Activated naive CD4-positive, alpha-beta T cell treated with anti-CD3 and anti-CD28 coated beads for 36 hours (primary cell): ENCODE data around the gene OR8J1. TPM values are rescaled to one million over a fixed set of nuclear protein-coding genes. Genes with fewer than 3 reads are reported as not detected.
"Not testable (repeated sequence)": the region's sequence is repeated elsewhere in the genome, so short reads cannot be mapped to it uniquely, and the experiment has no call there.

ENCODE experiments used
- CTCF ChIA-PET: fragments of 350-600 bp; sonication (Branson Sonifier 250); formaldehyde crosslinking; loops from one replicate; lab custom pipeline; 2021; ENCODE audit warnings: antibody characterized with exemption; lab: Charles Lee
- DNase-seq: peaks from one replicate; pipeline ENCODE4 v3.0.0-alpha.2; 2020
- H3K27ac Mint-ChIP-seq: one replicate; pipeline ENCODE4 v1.8.0; 2021; ENCODE audit warnings: mild to moderate bottlenecking, mixed read lengths
- H3K27me3 Mint-ChIP-seq: one replicate; pipeline ENCODE4 v1.8.0; 2021; ENCODE audit warnings: low read depth, mixed read lengths
- H3K36me3 Mint-ChIP-seq: one replicate; pipeline ENCODE4 v1.8.0; 2021; ENCODE audit warnings: low read depth, mixed read lengths
- H3K4me1 Mint-ChIP-seq: one replicate; pipeline ENCODE4 v1.8.0; 2021; ENCODE audit warnings: low read depth, mixed read lengths
- H3K4me3 Mint-ChIP-seq: one replicate; pipeline ENCODE4 v1.8.0; 2021; ENCODE audit warnings: mild to moderate bottlenecking, moderate library complexity, mixed read lengths
- H3K9me3 Mint-ChIP-seq: one replicate; pipeline ENCODE4 v1.8.0; 2021; ENCODE audit warnings: mixed read lengths
- intact Hi-C: fragments of 100-400 bp; cut with micrococcal nuclease; formaldehyde crosslinking; loops from one replicate; pipeline ENCODE4 v1.15.1; 2023
- total RNA-seq, 2 experiments: library from RNA; stranded (reverse); gene quantifications; one replicate each; pipeline ENCODE4 v1.2.3, GENCODE V29; 2021

OR8J1 gene
- total RNA-seq = not detected

GRCh38 chr11:56353991-56354390, at the start of gene OR8J1:
OR8J1 (plus strand) TSS chr11:56354291; CDS start chr11:56360247, 5,956 bp downstream.
- H3K27ac Mint-ChIP-seq = no peak within 1 kb of the TSS
- no peaks in the 10 kb centered on the region for H3K4me1 Mint-ChIP-seq
- CTCF ChIA-PET = no interaction called here
- DNase-seq = no peak
- H3K27me3 Mint-ChIP-seq = no peaks in the 10 kb centered on the region
- intact Hi-C loops = no loop called here
- H3K9me3 Mint-ChIP-seq = peaks cover 2% of the 10 kb centered on the region
- H3K4me3 Mint-ChIP-seq = no peak within 1 kb of the TSS
- H3K36me3 Mint-ChIP-seq = no peaks in the 10 kb centered on the region

GRCh38 chr11:56307836-56308235, 46.3 kb upstream of the OR8J1 start:
- intact Hi-C loops = no loop called here

GRCh38 chr11:56314844-56315243, 39.2 kb upstream of the OR8J1 start, which contains the start of gene OR8K3:
OR8K3 (plus strand) TSS chr11:56315144; CDS start chr11:56318307, 3,163 bp downstream.
- no peak within 1 kb of the TSS for H3K4me3 Mint-ChIP-seq
- no peaks in the 10 kb centered on the region for H3K36me3 Mint-ChIP-seq
- H3K27ac Mint-ChIP-seq = no peak within 1 kb of the TSS
- no peaks in the 10 kb centered on the region for H3K27me3 Mint-ChIP-seq
- no peaks in the 10 kb centered on the region for H3K4me1 Mint-ChIP-seq
- intact Hi-C loops = no loop called here
- DNase-seq = no peak
- peaks cover 5% of the 10 kb centered on the region for H3K9me3 Mint-ChIP-seq
- CTCF ChIA-PET = no interaction called here

More at GRCh38 chr11:56307836-56308235, 46.3 kb upstream of the OR8J1 start:
- no peaks in the 10 kb centered on the region for H3K4me1 Mint-ChIP-seq
- no peaks in the 10 kb centered on the region for H3K27me3 Mint-ChIP-seq
- no peak overlapping the region for H3K27ac Mint-ChIP-seq
- H3K9me3 Mint-ChIP-seq = peaks cover 6% of the 10 kb centered on the region
- no peak overlapping the region for H3K4me3 Mint-ChIP-seq
- DNase-seq = no peak
- CTCF ChIA-PET = no interaction called here
- no peaks in the 10 kb centered on the region for H3K36me3 Mint-ChIP-seq

GRCh38 chr11:56331861-56332491, 22.1 kb upstream of the OR8J1 start:
- no peak overlapping the region for H3K4me3 Mint-ChIP-seq
- H3K27ac Mint-ChIP-seq = no peak overlapping the region
- no peaks in the 10 kb centered on the region for H3K4me1 Mint-ChIP-seq

GRCh38 chr11:56333156-56333555, 20.9 kb upstream of the OR8J1 start:
- DNase-seq = no peak
- intact Hi-C loops = no loop called here
- no peaks in the 10 kb centered on the region for H3K27me3 Mint-ChIP-seq

More at GRCh38 chr11:56331861-56332491, 22.1 kb upstream of the OR8J1 start:
- intact Hi-C loops = no loop called here
- CTCF ChIA-PET = no interaction called here
- Mint-ChIP-seq H3K36me3 (no peaks in the 10 kb centered on the region), H3K9me3 (peaks cover 9% of the 10 kb centered on the region), H3K27me3 (no peaks in the 10 kb centered on the region)
- no peak for DNase-seq

GRCh38 chr11:56340289-56340688, 13.8 kb upstream of the OR8J1 start:
- intact Hi-C loops = no loop called here
- no peak overlapping the region for H3K4me3 Mint-ChIP-seq
- no peaks in the 10 kb centered on the region for H3K4me1 Mint-ChIP-seq
- H3K9me3 Mint-ChIP-seq = peaks cover 19% of the 10 kb centered on the region
- CTCF ChIA-PET = no interaction called here
- H3K27me3 Mint-ChIP-seq = no peaks in the 10 kb centered on the region
- no peaks in the 10 kb centered on the region for H3K36me3 Mint-ChIP-seq
- DNase-seq = no peak
- no peak overlapping the region for H3K27ac Mint-ChIP-seq

More at GRCh38 chr11:56333156-56333555, 20.9 kb upstream of the OR8J1 start:
- Mint-ChIP-seq H3K36me3 (no peaks in the 10 kb centered on the region), H3K4me3 (no peak overlapping the region), H3K4me1 (no peaks in the 10 kb centered on the region), H3K27ac (no peak overlapping the region), H3K9me3 (peaks cover 6% of the 10 kb centered on the region)
- CTCF ChIA-PET = no interaction called here

- CTCF ChIA-PET = no interaction called here
- H3K27me3 Mint-ChIP-seq = no peaks in the 10 kb centered on the region
- intact Hi-C loops = no loop called here
- no peak for DNase-seq
- no peak within 1 kb of the TSS for H3K4me3 Mint-ChIP-seq
- H3K4me1 Mint-ChIP-seq = no peaks in the 10 kb centered on the region
- no peak within 1 kb of the TSS for H3K27ac Mint-ChIP-seq
- H3K9me3 Mint-ChIP-seq = peaks cover 15% of the 10 kb centered on the region
- H3K36me3 Mint-ChIP-seq = no peaks in the 10 kb centered on the region
Measured at GRCh38 chr11:56345739-56346138, 8.4 kb upstream of the OR8J1 start, which contains the start of gene OR8K1. OR8K1 (plus strand) TSS chr11:56346039; CDS start chr11:56346039, 0 bp downstream.

GRCh38 chr11:56375324-56375723, 21.2 kb downstream of the OR8J1 start, which contains the start of gene OR8U1:
OR8U1 (plus strand) TSS chr11:56375624; CDS start chr11:56375624, 0 bp downstream.
- Mint-ChIP-seq H3K36me3 (no peaks in the 10 kb centered on the region), H3K27me3 (no peaks in the 10 kb centered on the region), H3K4me3 (no peak within 1 kb of the TSS), H3K9me3 (peaks cover 7% of the 10 kb centered on the region), H3K27ac (no peak within 1 kb of the TSS), H3K4me1 (no peaks in the 10 kb centered on the region)
- no peak for DNase-seq
- CTCF ChIA-PET = no interaction called here
- intact Hi-C loops = no loop called here

- CTCF ChIA-PET = no interaction called here
- Mint-ChIP-seq H3K27ac (no peak overlapping the region), H3K27me3 (no peaks in the 10 kb centered on the region), H3K4me3 (no peak overlapping the region), H3K9me3 (peaks cover 4% of the 10 kb centered on the region), H3K36me3 (no peaks in the 10 kb centered on the region), H3K4me1 (no peaks in the 10 kb centered on the region)
- DNase-seq = no peak
- intact Hi-C loops = no loop called here
Measured at GRCh38 chr11:56380120-56380519, 26.0 kb downstream of the OR8J1 start.

GRCh38 chr11:56394381-56394780, 40.3 kb downstream of the OR8J1 start:
- no peak overlapping the region for H3K4me3 Mint-ChIP-seq
- H3K27me3 Mint-ChIP-seq = no peaks in the 10 kb centered on the region
- H3K9me3 Mint-ChIP-seq = peaks cover 9% of the 10 kb centered on the region
- no peaks in the 10 kb centered on the region for H3K36me3 Mint-ChIP-seq
- DNase-seq = no peak
- H3K27ac Mint-ChIP-seq = no peak overlapping the region
- intact Hi-C loops = no loop called here
- H3K4me1 Mint-ChIP-seq = no peaks in the 10 kb centered on the region
- CTCF ChIA-PET = no interaction called here

GRCh38 chr11:56396047-56396446, 42.0 kb downstream of the OR8J1 start:
- Mint-ChIP-seq H3K4me1 (no peaks in the 10 kb centered on the region), H3K36me3 (no peaks in the 10 kb centered on the region), H3K27me3 (no peaks in the 10 kb centered on the region), H3K9me3 (peaks cover 9% of the 10 kb centered on the region), H3K4me3 (no peak overlapping the region), H3K27ac (no peak overlapping the region)
- intact Hi-C loops = no loop called here
- DNase-seq = no peak
- CTCF ChIA-PET = no interaction called here

GRCh38 chr11:56401858-56402461, 47.9 kb downstream of the OR8J1 start:
- H3K27me3 Mint-ChIP-seq, DNase-seq, intact Hi-C loops, H3K4me1 Mint-ChIP-seq, H3K36me3 Mint-ChIP-seq, H3K9me3 Mint-ChIP-seq, CTCF ChIA-PET, H3K27ac Mint-ChIP-seq, H3K4me3 Mint-ChIP-seq: not testable (repeated sequence)

GRCh38 chr11:56404393-56404792, 50.3 kb downstream of the OR8J1 start:
- CTCF ChIA-PET = no interaction called here
- Mint-ChIP-seq H3K9me3 (peaks cover 9% of the 10 kb centered on the region), H3K27me3 (no peaks in the 10 kb centered on the region), H3K27ac (no peak overlapping the region), H3K4me1 (no peaks in the 10 kb centered on the region), H3K4me3 (no peak overlapping the region), H3K36me3 (no peaks in the 10 kb centered on the region)
- DNase-seq = no peak
- intact Hi-C loops = no loop called here
